Progenitor cell of endocrine pancreas (in vitro differentiated cells): ENCODE data around the gene CLPTM1L. TPM values are rescaled to one million over a fixed set of nuclear protein-coding genes. Genes with fewer than 3 reads are reported as not detected.

Experiments used
- DNase-seq: peaks from one replicate; pipeline ENCODE4 v3.0.0; 2021; ENCODE audit warnings: low spot score; ENCODE audit not compliant: unreplicated experiment
- H3K27ac Mint-ChIP-seq: 2 replicates; pipeline ENCODE4 v1.8.0; 2021; ENCODE audit warnings: mild to moderate bottlenecking, moderate library complexity, mixed read lengths
- H3K27me3 Mint-ChIP-seq: 2 replicates; pipeline ENCODE4 v1.8.0; 2021; ENCODE audit warnings: mixed read lengths
- H3K36me3 Mint-ChIP-seq: 2 replicates; pipeline ENCODE4 v1.8.0; 2022; ENCODE audit warnings: mixed read lengths; ENCODE audit not compliant: insufficient read depth
- H3K4me1 Mint-ChIP-seq: 2 replicates; pipeline ENCODE4 v1.8.0; 2021; ENCODE audit warnings: low read depth, mixed read lengths
- H3K4me3 Mint-ChIP-seq: 2 replicates; pipeline ENCODE4 v1.8.0; 2021; ENCODE audit warnings: low read depth, mild to moderate bottlenecking, moderate library complexity, mixed read lengths
- H3K9me3 Mint-ChIP-seq: 2 replicates; pipeline ENCODE4 v1.8.0; 2021; ENCODE audit warnings: low read depth, mixed read lengths
- CTCF ChIP-seq: fragments of 200-600 bp; sonication (generic); IDR thresholded peaks from one replicate; pipeline ENCODE4 v1.5.0; 2021; ENCODE audit warnings: antibody characterized with exemption, mild to moderate bottlenecking; ENCODE audit not compliant: unreplicated experiment
- total RNA-seq: library from RNA; stranded (reverse); gene quantifications from 2 replicates; pipeline ENCODE4 v1.2.1, GENCODE V29; 2021

CLPTM1L gene
- total RNA-seq, 1 donor from 2014 or later: 95.4 TPM

DNA sequence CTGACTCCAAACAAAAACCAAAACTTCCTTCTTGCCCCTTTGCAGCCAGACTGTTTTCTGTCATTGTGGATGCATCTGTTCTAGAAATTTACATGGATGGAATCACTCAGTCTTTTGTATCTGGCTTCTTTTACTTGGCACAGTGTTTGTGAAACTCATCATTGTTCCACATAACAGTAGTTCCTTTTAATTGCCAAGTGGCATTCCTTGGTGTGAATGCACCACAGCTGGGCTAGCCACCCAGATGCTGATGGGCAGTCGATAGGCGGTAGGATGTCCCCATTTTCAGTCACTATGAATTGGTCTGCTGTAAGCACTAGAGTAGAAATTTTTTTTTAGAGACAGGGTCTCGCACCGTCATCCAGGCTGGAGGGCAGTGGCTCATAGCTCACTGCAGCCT is 6.3 kb upstream of the CLPTM1L start:
- H3K36me3 Mint-ChIP-seq: no peaks in the 10 kb centered on the region
- H3K4me3 Mint-ChIP-seq: no peak overlapping the region
- TF ChIP-seq CTCF: no peak
- peaks cover 23% of the 10 kb centered on the region for H3K27me3 Mint-ChIP-seq
- no peak for DNase-seq
- H3K9me3 Mint-ChIP-seq: no peaks in the 10 kb centered on the region
- no peak overlapping the region for H3K27ac Mint-ChIP-seq
- H3K4me1 Mint-ChIP-seq: peaks cover 1% of the 10 kb centered on the region

DNA sequence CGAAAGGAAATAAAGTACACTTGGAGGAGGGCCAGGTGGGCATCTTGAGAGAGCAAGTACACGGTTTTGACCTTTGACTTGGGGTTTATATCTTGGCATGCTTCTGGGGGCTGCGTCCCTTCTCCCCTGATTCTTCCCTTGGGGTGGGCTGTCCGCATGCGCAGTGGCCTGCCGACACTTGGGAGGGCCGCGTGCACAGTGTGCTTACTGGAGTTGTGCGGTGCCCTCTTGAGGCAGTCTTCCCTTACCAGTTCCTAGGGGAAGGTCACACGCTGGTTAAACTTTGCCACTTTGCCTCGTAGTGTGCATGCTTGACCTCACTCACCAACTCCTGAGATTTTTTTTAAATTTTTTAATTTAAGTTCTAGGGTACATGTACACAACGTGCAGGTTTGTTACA is 4.3 kb upstream of the CLPTM1L start:
- TF ChIP-seq CTCF: no peak
- H3K4me3 Mint-ChIP-seq: no peak overlapping the region
- H3K9me3 Mint-ChIP-seq: no peaks in the 10 kb centered on the region
- no peak for DNase-seq
- peaks cover 16% of the 10 kb centered on the region for H3K27me3 Mint-ChIP-seq
- peaks cover 6% of the 10 kb centered on the region for H3K4me1 Mint-ChIP-seq
- no peak overlapping the region for H3K27ac Mint-ChIP-seq
- no peaks in the 10 kb centered on the region for H3K36me3 Mint-ChIP-seq

- peaks cover 9% of the 10 kb centered on the region for H3K4me1 Mint-ChIP-seq
- no peaks in the 10 kb centered on the region for H3K9me3 Mint-ChIP-seq
- peaks cover under 1% of the 10 kb centered on the region for H3K36me3 Mint-ChIP-seq
- DNase-seq: no peak
- TF ChIP-seq CTCF: no peak
- no peak overlapping the region for H3K4me3 Mint-ChIP-seq
- H3K27me3 Mint-ChIP-seq: peaks cover 15% of the 10 kb centered on the region
- H3K27ac Mint-ChIP-seq: no peak overlapping the region
Measured at GRCh38 chr5:1348986-1349245, 4.0 kb upstream of the CLPTM1L start.

DNA sequence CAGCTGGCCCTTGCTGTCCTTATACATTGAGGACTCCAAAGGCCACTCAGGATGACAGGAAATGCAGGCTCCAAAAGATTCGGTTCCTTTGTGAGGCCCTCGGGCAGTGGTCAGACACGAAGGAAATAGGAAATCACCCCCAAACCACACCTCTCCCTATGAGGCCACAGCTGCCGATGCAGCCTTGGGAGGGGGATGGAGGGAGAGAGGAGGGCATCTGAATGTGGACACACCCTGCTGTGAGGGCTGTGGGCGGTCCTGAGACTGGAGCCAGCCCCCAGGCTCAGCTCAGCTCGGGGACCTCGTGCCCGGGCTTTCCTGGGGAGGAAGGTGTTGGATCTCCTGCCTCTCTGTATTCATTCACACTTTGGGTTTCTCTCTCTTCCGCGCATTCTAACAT is 2.7 kb upstream of the CLPTM1L start:
- Mint-ChIP-seq H3K27me3 (peaks cover 9% of the 10 kb centered on the region), H3K36me3 (peaks cover 3% of the 10 kb centered on the region), H3K27ac (no peak overlapping the region), H3K4me3 (peak overlapping the region; percentile 73), H3K9me3 (no peaks in the 10 kb centered on the region), H3K4me1 (peaks cover 14% of the 10 kb centered on the region)
- no peak for TF ChIP-seq CTCF
- DNase-seq: no peak

GRCh38 chr5:1346627-1347440 is 1.9 kb upstream of the CLPTM1L start:
- Mint-ChIP-seq H3K4me1 (peaks cover 14% of the 10 kb centered on the region), H3K9me3 (no peaks in the 10 kb centered on the region), H3K27ac (no peak overlapping the region), H3K27me3 (peaks cover 4% of the 10 kb centered on the region), H3K36me3 (peaks cover 3% of the 10 kb centered on the region), H3K4me3 (peak overlapping the region; percentile 73)
- no peak for TF ChIP-seq CTCF
- no peak for DNase-seq
